Measurements from ENCODE around the gene DHRS1. TPM values are rescaled to one million over a fixed set of nuclear protein-coding genes. Genes with fewer than 3 reads are reported as not detected.

The DHRS1 gene
- total RNA-seq, 1 experiment from 2014 or later: 34.7 TPM

DNA sequence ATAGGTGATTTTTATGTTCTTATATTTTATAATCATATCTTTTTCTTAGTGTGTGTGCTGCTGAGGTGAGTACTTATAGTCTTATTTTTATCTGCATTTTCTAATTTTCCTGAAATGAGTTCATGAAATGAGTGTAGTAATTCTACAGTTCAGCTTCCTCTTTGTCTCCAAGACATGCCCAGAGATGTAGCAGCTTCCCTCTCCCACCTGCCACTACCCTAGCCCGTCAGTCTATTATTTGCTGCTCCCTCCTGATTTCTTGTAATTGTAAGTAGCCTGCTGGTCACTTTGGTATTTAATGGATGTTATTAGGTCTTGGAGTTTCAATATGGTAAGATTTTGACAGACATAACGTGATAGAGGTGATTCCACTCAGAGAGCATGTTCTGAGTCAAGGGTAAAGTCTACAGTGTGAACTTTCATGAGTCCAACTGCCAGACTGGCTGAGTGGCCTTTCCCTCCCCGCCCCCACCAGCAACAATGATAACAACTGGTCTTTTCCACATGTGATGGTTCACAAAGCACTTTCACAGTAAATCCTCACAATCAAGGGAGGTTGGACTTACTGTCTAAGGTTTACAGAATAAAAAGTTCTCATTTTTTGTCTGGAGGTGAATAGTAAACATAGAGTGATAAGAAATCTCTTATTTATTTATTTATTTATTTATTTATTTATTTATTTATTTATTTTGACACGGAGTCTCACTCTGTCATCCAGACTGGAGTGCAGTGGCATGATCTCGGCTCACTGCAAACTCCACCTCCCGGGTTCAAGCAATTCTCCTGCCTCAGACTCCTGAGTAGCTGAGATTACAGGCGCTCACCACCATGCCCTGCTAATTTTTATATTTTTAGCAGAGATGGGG lies 44.4 kb upstream of the DHRS1 start:
- Histone ChIP-seq H3K9me2 (ENCODE audit: insufficient read depth) (no peaks in the 10 kb centered on the region), H3K36me3 (ENCODE audit: control insufficient read depth in 1 of 2, insufficient read depth in 2 of 2, low read length in 2 of 2) (no peaks in the 10 kb centered on the region), H3K27ac (ENCODE audit: low read depth, low read length) (no peak overlapping the region), H3K4me1 (ENCODE audit: control insufficient read depth in 1 of 2, insufficient read depth in 2 of 2, low read length in 2 of 2) (no peaks in the 10 kb centered on the region), H3K27me3 (ENCODE audit: insufficient read depth, low read length) (no peaks in the 10 kb centered on the region), H3K79me2 (ENCODE audit: insufficient read depth, low read length) (no peaks in the 10 kb centered on the region), H4K20me1 (ENCODE audit: insufficient read depth) (no peaks in the 10 kb centered on the region), H3K9ac (ENCODE audit: low read length) (no peak overlapping the region), H3K4me3 (replicated peaks in 1 of 2; ENCODE audit: low read depth in 1 of 2, low read length in 2 of 2) (no peak overlapping the region), H3K9me3 (ENCODE audit: control insufficient read depth in 1 of 2, insufficient read depth in 1 of 2, low read depth in 1 of 2, low read length in 2 of 2) (no peaks in the 10 kb centered on the region), H2AFZ (ENCODE audit: low read depth, low read length, poor library complexity, severe bottlenecking) (no peak overlapping the region), H3K4me2 (ENCODE audit: low read length) (no peak overlapping the region)
- TF ChIP-seq YY1 (IDR thresholded peaks at IDR 0.05; ENCODE audit: extremely low read depth, insufficient replicate concordance, low read depth, low read length): no peak
- no peak for TF ChIP-seq ELF1 (IDR thresholded peaks at IDR 0.05; ENCODE audit: borderline replicate concordance, low read depth)
- no peak for TF ChIP-seq POLR2A (IDR thresholded peaks at IDR 0.05; ENCODE audit: borderline replicate concordance, extremely low read depth, insufficient read depth, insufficient read length)
- no peak for TF ChIP-seq ZNF274 (IDR thresholded peaks at IDR 0.05; ENCODE audit: low read depth, low read length)
- no peak for TF ChIP-seq SP1 (IDR thresholded peaks at IDR 0.05; ENCODE audit: low read depth)
- no peak for TF ChIP-seq SIN3A (IDR thresholded peaks at IDR 0.05; ENCODE audit: low read depth)
- TF ChIP-seq, protein P1, sequence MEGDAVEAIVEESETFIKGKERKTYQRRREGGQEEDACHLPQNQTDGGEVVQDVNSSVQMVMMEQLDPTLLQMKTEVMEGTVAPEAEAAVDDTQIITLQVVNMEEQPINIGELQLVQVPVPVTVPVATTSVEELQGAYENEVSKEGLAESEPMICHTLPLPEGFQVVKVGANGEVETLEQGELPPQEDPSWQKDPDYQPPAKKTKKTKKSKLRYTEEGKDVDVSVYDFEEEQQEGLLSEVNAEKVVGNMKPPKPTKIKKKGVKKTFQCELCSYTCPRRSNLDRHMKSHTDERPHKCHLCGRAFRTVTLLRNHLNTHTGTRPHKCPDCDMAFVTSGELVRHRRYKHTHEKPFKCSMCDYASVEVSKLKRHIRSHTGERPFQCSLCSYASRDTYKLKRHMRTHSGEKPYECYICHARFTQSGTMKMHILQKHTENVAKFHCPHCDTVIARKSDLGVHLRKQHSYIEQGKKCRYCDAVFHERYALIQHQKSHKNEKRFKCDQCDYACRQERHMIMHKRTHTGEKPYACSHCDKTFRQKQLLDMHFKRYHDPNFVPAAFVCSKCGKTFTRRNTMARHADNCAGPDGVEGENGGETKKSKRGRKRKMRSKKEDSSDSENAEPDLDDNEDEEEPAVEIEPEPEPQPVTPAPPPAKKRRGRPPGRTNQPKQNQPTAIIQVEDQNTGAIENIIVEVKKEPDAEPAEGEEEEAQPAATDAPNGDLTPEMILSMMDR (IDR thresholded peaks at IDR 0.05 in 2 of 3, conservative IDR thresholded peaks at IDR 0.05 in 1 of 3; ENCODE audit: borderline replicate concordance in 1 of 3, insufficient read depth in 1 of 3, low read depth in 2 of 3, low read length in 2 of 3): no peak
- no peak for TF ChIP-seq CEBPB (IDR thresholded peaks at IDR 0.05; ENCODE audit: low read depth)
- TF ChIP-seq, protein P2, sequence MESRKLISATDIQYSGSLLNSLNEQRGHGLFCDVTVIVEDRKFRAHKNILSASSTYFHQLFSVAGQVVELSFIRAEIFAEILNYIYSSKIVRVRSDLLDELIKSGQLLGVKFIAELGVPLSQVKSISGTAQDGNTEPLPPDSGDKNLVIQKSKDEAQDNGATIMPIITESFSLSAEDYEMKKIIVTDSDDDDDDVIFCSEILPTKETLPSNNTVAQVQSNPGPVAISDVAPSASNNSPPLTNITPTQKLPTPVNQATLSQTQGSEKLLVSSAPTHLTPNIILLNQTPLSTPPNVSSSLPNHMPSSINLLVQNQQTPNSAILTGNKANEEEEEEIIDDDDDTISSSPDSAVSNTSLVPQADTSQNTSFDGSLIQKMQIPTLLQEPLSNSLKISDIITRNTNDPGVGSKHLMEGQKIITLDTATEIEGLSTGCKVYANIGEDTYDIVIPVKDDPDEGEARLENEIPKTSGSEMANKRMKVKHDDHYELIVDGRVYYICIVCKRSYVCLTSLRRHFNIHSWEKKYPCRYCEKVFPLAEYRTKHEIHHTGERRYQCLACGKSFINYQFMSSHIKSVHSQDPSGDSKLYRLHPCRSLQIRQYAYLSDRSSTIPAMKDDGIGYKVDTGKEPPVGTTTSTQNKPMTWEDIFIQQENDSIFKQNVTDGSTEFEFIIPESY (IDR thresholded peaks at IDR 0.05; ENCODE audit: extremely low read depth, insufficient replicate concordance, low read length): no peak
- TF ChIP-seq RAD21 (IDR thresholded peaks at IDR 0.05; ENCODE audit: low read depth): no peak
- no peak for TF ChIP-seq REST (IDR thresholded peaks at IDR 0.05; ENCODE audit: low read depth)
- no peak for TF ChIP-seq EZH2phosphoT487 (IDR thresholded peaks at IDR 0.05; ENCODE audit: borderline replicate concordance)
- no peak for TF ChIP-seq ATF3 (IDR thresholded peaks at IDR 0.05)
- no peak for TF ChIP-seq FOSL1 (IDR thresholded peaks at IDR 0.05; ENCODE audit: low read depth)
- TF ChIP-seq JUND (IDR thresholded peaks at IDR 0.05): no peak
- ChIA-PET POLR2A (no interaction called here), CTCF (interaction anchor here (2.7 kb wide), 1 partner anchor 88 kb away, joined by 9 read pairs; no protein-coding TSS in a partner anchor), RAD21 (ENCODE audit: low non-redundant PET in 1 of 2, low total read pairs in 2 of 2, uncharacterized antibody in 2 of 2, unreplicated experiment in 2 of 2) (no interaction called here)
- intact Hi-C loops (cut with micrococcal nuclease): no loop called here
- ATAC-seq: no peak
- DNase-seq (ENCODE audit: low read depth, low spot score): no peak
- no TSS peak for BruUV-seq (replicated peaks)

All from HCT116 (cell line).